Measurements from ENCODE around the gene PATJ.

DNA sequence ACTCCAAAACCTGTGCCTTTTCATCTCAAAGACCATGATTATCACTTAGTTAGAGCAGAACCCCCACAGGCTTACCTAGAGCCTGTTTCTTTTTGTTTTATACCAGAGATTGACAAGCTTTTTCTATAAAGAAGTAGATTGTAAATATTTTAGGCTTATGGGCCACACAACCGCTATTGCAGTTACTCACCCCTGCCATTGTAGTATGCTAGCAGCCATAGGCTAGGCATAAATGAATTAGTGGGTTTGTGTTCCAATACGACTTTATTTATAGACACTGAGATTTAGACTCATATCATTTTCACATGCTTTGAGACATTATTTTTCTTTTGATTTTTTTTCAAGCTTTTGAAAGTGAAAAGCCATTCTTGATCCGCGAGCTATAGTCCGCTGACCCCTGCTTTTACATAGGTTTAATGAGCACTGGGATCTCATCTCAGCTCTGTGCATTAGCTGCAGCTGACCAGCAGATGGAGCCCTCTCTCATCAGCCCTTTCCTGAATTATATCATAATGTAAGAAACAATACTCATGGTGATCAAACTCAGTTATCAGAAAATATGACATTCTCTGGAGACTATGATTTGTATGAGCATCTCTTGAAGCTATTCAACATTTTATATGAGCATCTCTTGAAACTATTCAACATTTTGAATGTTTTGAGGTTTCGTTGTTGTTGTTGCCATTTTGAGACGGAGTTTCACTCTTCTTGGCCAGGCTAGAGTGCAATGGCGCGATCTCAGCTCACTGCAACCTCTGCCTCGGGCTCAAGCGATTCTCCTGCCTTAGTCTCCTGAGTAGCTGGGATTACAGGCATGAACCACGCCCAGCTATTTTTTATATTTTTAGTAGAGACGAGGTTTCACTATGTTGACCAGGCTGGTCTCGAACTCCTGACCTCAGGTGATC, 340.4 kb downstream of the PATJ start:
- TF ChIP-seq POLR2A (IDR thresholded peaks at IDR 0.05; ENCODE audit: borderline replicate concordance, extremely low read depth, insufficient read depth, insufficient read length) = no peak
- TF ChIP-seq, protein P1, sequence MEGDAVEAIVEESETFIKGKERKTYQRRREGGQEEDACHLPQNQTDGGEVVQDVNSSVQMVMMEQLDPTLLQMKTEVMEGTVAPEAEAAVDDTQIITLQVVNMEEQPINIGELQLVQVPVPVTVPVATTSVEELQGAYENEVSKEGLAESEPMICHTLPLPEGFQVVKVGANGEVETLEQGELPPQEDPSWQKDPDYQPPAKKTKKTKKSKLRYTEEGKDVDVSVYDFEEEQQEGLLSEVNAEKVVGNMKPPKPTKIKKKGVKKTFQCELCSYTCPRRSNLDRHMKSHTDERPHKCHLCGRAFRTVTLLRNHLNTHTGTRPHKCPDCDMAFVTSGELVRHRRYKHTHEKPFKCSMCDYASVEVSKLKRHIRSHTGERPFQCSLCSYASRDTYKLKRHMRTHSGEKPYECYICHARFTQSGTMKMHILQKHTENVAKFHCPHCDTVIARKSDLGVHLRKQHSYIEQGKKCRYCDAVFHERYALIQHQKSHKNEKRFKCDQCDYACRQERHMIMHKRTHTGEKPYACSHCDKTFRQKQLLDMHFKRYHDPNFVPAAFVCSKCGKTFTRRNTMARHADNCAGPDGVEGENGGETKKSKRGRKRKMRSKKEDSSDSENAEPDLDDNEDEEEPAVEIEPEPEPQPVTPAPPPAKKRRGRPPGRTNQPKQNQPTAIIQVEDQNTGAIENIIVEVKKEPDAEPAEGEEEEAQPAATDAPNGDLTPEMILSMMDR (IDR thresholded peaks at IDR 0.05 in 2 of 3, conservative IDR thresholded peaks at IDR 0.05 in 1 of 3; ENCODE audit: borderline replicate concordance in 1 of 3, insufficient read depth in 1 of 3, low read depth in 2 of 3, low read length in 2 of 3) = peak; percentile 64 to 97 (median 95); a peak in 5 of 6 replicates
- peak; percentile 57 for TF ChIP-seq RAD21 (IDR thresholded peaks at IDR 0.05; ENCODE audit: low read depth)
- TF ChIP-seq, protein P2, sequence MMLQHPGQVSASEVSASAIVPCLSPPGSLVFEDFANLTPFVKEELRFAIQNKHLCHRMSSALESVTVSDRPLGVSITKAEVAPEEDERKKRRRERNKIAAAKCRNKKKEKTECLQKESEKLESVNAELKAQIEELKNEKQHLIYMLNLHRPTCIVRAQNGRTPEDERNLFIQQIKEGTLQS (IDR thresholded peaks at IDR 0.05) = no peak
- no peak for TF ChIP-seq EZH2 (IDR thresholded peaks at IDR 0.05)
- TF ChIP-seq, protein P3, sequence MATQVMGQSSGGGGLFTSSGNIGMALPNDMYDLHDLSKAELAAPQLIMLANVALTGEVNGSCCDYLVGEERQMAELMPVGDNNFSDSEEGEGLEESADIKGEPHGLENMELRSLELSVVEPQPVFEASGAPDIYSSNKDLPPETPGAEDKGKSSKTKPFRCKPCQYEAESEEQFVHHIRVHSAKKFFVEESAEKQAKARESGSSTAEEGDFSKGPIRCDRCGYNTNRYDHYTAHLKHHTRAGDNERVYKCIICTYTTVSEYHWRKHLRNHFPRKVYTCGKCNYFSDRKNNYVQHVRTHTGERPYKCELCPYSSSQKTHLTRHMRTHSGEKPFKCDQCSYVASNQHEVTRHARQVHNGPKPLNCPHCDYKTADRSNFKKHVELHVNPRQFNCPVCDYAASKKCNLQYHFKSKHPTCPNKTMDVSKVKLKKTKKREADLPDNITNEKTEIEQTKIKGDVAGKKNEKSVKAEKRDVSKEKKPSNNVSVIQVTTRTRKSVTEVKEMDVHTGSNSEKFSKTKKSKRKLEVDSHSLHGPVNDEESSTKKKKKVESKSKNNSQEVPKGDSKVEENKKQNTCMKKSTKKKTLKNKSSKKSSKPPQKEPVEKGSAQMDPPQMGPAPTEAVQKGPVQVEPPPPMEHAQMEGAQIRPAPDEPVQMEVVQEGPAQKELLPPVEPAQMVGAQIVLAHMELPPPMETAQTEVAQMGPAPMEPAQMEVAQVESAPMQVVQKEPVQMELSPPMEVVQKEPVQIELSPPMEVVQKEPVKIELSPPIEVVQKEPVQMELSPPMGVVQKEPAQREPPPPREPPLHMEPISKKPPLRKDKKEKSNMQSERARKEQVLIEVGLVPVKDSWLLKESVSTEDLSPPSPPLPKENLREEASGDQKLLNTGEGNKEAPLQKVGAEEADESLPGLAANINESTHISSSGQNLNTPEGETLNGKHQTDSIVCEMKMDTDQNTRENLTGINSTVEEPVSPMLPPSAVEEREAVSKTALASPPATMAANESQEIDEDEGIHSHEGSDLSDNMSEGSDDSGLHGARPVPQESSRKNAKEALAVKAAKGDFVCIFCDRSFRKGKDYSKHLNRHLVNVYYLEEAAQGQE (IDR thresholded peaks at IDR 0.05; ENCODE audit: low read depth) = no peak
- no peak for TF ChIP-seq CEBPB (IDR thresholded peaks at IDR 0.05; ENCODE audit: low read depth)
- TF ChIP-seq ZNF274 (IDR thresholded peaks at IDR 0.05; ENCODE audit: low read depth, low read length) = no peak
- TF ChIP-seq, protein P4, sequence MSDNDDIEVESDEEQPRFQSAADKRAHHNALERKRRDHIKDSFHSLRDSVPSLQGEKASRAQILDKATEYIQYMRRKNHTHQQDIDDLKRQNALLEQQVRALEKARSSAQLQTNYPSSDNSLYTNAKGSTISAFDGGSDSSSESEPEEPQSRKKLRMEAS (IDR thresholded peaks at IDR 0.05) = no peak
- no peak for TF ChIP-seq JUND (IDR thresholded peaks at IDR 0.05)
